ENCODE measurements around the gene RPP40.

The RPP40 gene

DNA sequence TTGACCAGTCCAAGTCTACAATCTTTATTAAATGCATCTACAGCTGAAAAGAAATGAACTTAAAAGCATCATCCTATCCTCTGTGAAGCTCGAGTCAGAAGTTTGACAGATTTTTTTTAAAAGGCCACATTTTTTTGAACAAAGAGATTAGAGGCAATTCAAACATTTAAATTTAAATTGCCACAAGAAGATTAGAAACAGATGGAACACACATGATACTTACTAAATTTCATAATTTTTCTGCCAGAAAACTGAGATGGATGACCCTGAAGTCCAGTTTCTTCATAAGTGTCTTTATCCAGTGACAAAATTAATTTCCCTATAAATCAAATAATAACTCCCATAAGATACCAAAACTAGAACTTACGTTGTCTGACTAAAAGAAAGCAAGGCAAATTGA, 4.3 kb downstream of the RPP40 start:
- H3K4me3 ChIP-seq (ENCODE audit: low read depth, low read length) = no peak overlapping the region
- TF ChIP-seq, protein P1, sequence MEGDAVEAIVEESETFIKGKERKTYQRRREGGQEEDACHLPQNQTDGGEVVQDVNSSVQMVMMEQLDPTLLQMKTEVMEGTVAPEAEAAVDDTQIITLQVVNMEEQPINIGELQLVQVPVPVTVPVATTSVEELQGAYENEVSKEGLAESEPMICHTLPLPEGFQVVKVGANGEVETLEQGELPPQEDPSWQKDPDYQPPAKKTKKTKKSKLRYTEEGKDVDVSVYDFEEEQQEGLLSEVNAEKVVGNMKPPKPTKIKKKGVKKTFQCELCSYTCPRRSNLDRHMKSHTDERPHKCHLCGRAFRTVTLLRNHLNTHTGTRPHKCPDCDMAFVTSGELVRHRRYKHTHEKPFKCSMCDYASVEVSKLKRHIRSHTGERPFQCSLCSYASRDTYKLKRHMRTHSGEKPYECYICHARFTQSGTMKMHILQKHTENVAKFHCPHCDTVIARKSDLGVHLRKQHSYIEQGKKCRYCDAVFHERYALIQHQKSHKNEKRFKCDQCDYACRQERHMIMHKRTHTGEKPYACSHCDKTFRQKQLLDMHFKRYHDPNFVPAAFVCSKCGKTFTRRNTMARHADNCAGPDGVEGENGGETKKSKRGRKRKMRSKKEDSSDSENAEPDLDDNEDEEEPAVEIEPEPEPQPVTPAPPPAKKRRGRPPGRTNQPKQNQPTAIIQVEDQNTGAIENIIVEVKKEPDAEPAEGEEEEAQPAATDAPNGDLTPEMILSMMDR (IDR thresholded peaks at IDR 0.05; ENCODE audit: borderline replicate concordance, insufficient read depth, low read depth, low read length) = no peak

DNA sequence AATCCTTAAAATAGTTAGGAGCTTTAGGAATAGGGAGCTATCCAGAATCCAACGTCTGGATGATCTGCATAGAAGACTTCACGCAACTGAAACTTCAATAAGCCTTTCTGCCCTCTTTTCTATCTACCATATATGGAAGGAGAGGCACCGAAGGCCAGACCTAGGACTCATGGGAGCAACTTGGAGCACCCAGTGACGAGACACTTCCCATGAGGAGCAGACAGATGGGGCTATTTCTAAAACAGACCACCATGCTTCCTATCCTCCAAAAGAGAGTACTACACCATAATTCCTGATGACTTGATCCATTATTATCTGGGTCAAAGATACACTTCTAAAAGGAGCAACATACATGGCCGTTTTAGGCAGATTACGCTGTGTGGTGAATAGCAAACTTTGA, 6.0 kb downstream of the RPP40 start:
- no peak overlapping the region for H3K4me3 ChIP-seq (ENCODE audit: low read depth, low read length)
- TF ChIP-seq, protein P1 (IDR thresholded peaks at IDR 0.05; ENCODE audit: borderline replicate concordance, insufficient read depth, low read depth, low read length) = no peak

DNA sequence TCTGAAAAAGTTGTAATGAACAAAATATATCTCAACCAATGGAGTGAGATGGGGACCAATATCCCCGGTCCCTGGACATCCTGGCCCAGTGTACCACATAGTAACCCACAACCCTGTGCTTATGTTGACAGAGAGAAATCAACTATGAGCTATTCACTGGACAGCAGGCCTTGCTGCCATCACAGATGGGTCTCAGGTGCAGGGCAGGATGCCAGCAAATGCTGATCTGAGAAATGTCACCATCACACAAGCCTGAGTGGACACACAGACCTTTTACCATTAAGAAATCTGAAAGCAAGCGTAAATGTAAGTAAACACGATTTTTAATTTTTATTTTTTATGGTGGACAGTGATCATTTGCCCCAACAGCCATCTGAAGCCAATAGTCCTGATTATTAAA, 9.1 kb downstream of the RPP40 start:
- TF ChIP-seq, protein P1 (IDR thresholded peaks at IDR 0.05; ENCODE audit: borderline replicate concordance, insufficient read depth, low read depth, low read length) = no peak
- H3K4me3 ChIP-seq (ENCODE audit: low read depth, low read length) = no peak overlapping the region

DNA sequence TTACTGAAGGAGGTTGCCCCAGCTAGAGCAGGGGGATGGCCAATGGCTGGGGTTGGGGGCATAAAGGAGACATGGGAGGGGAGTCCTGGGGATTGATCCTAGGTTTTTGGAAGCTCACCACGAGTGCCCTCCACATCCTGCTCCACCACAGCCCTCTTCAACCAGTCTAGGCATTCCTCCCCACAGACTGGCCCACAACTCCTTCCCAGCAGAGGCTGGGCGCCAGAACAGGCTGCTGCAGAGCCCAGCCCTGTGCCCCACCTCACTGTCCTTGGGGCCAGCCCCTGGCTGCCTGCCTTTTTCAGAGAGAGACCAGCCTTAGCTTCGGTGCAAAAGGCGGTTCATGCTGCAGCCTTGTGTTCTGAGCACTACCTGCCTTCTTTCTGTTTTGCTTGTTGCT, 16.4 kb downstream of the RPP40 start:
- TF ChIP-seq, protein P1 (IDR thresholded peaks at IDR 0.05; ENCODE audit: borderline replicate concordance, insufficient read depth, low read depth, low read length) = no peak
- H3K4me3 ChIP-seq (ENCODE audit: low read depth, low read length) = no peak overlapping the region

DNA sequence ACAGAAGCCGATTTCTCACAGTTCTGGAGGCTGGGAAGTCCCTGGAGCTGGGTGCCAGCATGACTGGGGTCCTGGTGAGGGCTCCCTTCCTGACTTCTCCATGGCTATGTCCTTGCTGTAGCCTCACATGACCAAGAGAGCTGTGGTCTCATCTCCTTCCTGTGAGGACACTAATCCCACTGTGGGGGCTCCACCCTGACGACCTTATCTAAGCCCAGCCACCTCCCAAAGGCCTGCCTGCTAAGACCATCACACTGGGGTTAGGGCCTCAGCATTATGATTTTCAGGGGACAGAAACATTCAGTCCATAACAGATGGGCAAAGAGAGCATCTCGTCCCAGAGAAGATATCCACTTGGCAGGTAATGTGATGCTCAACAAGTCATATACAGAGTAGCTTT, 16.8 kb downstream of the RPP40 start:
- no peak overlapping the region for H3K4me3 ChIP-seq (ENCODE audit: low read depth, low read length)
- TF ChIP-seq, protein P1 (IDR thresholded peaks at IDR 0.05; ENCODE audit: borderline replicate concordance, insufficient read depth, low read depth, low read length) = no peak

DNA sequence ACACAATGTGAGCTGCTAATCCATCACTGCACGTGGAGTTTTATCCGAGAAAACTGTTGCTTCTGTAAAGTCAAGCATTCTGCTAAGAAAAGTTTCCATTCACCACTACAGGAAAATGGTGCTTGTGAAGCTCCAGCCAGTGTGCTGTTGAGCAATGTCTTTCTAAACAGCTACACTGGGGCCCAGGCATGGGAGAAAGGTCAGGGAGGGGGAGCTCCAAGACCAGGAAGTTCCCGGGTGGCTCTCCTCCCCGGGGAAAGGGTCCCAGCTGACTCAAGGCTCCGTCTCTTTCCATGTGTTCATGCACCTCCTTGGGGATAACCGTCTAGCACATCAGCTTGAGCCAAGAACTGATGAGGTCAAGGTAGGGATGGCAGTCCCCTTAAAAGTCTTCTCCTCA, 20.5 kb downstream of the RPP40 start:
- TF ChIP-seq, protein P1 (IDR thresholded peaks at IDR 0.05; ENCODE audit: borderline replicate concordance, insufficient read depth, low read depth, low read length) = no peak
- H3K4me3 ChIP-seq (ENCODE audit: low read depth, low read length) = no peak overlapping the region

DNA sequence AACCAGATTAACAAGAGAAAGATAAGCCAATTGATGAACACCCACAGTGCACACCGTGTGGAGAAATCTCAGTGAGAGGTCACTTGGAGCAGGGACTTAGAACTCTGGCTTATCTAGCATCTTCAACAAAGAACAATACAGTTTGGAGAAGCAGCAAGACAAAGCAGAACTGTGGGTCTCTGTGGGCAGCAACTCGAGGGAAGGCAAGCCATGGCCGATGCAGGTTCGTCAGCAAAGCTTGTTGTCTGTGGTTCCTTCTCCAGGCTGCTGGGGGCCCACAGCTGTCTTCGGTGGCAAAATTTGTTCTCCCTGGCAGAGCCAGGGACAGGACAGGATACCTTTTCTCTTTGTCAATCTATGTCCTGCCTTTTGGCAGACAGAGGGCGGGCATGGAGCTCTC, 22.1 kb downstream of the RPP40 start:
- TF ChIP-seq, protein P1 (IDR thresholded peaks at IDR 0.05; ENCODE audit: borderline replicate concordance, insufficient read depth, low read depth, low read length) = no peak
- H3K4me3 ChIP-seq (ENCODE audit: low read depth, low read length) = no peak overlapping the region

Measured in GM12875 (cell line).